Left hindlimb (tissue), 1 donor: ENCODE measurements around the gene CD4.
"Not testable (repeated sequence)": the region's sequence is repeated elsewhere in the genome, so short reads cannot be mapped to it uniquely, and the experiment has no call there.

ENCODE experiments used
- DNase-seq: peaks from one replicate; pipeline ENCODE4 v3.0.0-alpha.2; 2018

CD4 gene

GRCh38 chr12:6849976-6850560 lies 60.7 kb downstream of the CD4 start:
- no peak for DNase-seq

GRCh38 chr12:6850796-6851152 lies 61.4 kb downstream of the CD4 start:
- DNase-seq, result no peak

- DNase-seq, result peak; percentile 96
These were observed 62.0 kb downstream of the CD4 start, which contains the start of gene CDCA3 for GRCh38 chr12:6851153-6851920. CDCA3 (minus strand) TSS chr12:6851286; CDS start chr12:6850952, 334 bp downstream.

- DNase-seq, result peak; percentile 100
These were observed 62.8 kb downstream of the CD4 start, which contains the start of gene USP5 for GRCh38 chr12:6851921-6852650. USP5 (plus strand) TSS chr12:6852150; CDS start chr12:6852180, 30 bp downstream.

- peak; percentile 76 for DNase-seq
These were observed 63.5 kb downstream of the CD4 start for GRCh38 chr12:6852651-6853354.

- DNase-seq, result no peak
These were observed 64.3 kb downstream of the CD4 start for GRCh38 chr12:6853626-6854025.

GRCh38 chr12:6854036-6854435 lies 64.7 kb downstream of the CD4 start:
- no peak for DNase-seq

- DNase-seq, result no peak
These were observed 66.0 kb downstream of the CD4 start for GRCh38 chr12:6855322-6855721.

- DNase-seq, result no peak
These were observed 69.5 kb downstream of the CD4 start for GRCh38 chr12:6858799-6859198.

GRCh38 chr12:6860116-6860515 lies 70.8 kb downstream of the CD4 start:
- no peak for DNase-seq

- DNase-seq, result no peak
These were observed 71.6 kb downstream of the CD4 start for GRCh38 chr12:6860942-6861341.

GRCh38 chr12:6861391-6861790 lies 72.1 kb downstream of the CD4 start:
- DNase-seq, result no peak

GRCh38 chr12:6863033-6863432 lies 73.7 kb downstream of the CD4 start:
- DNase-seq, result no peak

GRCh38 chr12:6863586-6864321 lies 74.4 kb downstream of the CD4 start:
- DNase-seq, result no peak

GRCh38 chr12:6865307-6865706 lies 76.0 kb downstream of the CD4 start:
- DNase-seq, result not testable (repeated sequence)

GRCh38 chr12:6866163-6866919 lies 77.0 kb downstream of the CD4 start:
- peak; percentile 47 for DNase-seq

GRCh38 chr12:6866920-6867412 lies 77.6 kb downstream of the CD4 start:
- no peak for DNase-seq

- DNase-seq, result peak; percentile 92
These were observed 78.3 kb downstream of the CD4 start, which contains the start of gene TPI1 for GRCh38 chr12:6867413-6868210. TPI1 (plus strand) TSS chr12:6867531; CDS start chr12:6867567, 36 bp downstream.

GRCh38 chr12:6868211-6869048 lies 79.1 kb downstream of the CD4 start:
- no peak for DNase-seq
